ENCODE measurements around the gene DPY19L2. TPM values are rescaled to one million over a fixed set of nuclear protein-coding genes. Genes with fewer than 3 reads are reported as not detected.
"Not testable (repeated sequence)": the region's sequence is repeated elsewhere in the genome, so short reads cannot be mapped to it uniquely, and the experiment has no call there.

The DPY19L2 gene
- total RNA-seq, 1 experiment from 2014 or later: 4.9 TPM

DNA sequence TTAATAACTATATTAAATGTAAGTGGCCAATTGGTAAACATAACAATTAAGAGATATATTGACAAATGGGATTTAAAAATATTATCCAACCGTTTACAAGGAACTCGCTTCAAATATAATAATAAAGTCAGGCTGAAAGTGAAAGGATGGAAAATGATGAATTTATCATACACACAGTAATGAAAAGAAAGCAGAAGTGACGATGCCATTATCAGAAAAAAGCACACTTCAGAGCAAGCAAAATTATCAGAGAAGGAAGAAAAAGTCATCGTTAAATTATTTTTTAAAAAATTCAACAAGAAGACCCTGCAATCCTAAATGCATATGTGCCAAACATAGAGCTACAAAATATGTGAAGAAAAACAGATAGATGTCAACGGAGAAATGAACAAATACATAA lies 13.8 kb downstream of the DPY19L2 start:
- not testable (repeated sequence) for H2BK15ac ChIP-seq (ENCODE audit: low read depth, low read length); H4K8ac ChIP-seq (replicated peaks; ENCODE audit: insufficient read length, low read depth, low read length); H3K27me3 Mint-ChIP-seq (ENCODE audit: low read depth); H3K4me1 Mint-ChIP-seq; H2BK12ac ChIP-seq (ENCODE audit: insufficient read length, low read depth, low read length); H2AK5ac ChIP-seq (ENCODE audit: insufficient read length, low read length); H3K9me3 ChIP-seq (ENCODE audit: control insufficient read depth, low read depth, low read length); H2BK20ac ChIP-seq (ENCODE audit: low read depth, low read length, poor library complexity, severe bottlenecking); DNase-seq; H3K27me3 ChIP-seq (ENCODE audit: insufficient read depth, low read length); H3K4ac ChIP-seq (ENCODE audit: low read depth, low read length); H3K4me2 ChIP-seq (ENCODE audit: insufficient read depth, insufficient read length, low read length); H4K91ac ChIP-seq (ENCODE audit: insufficient read length, low read depth, low read length); H3K36me3 Mint-ChIP-seq (ENCODE audit: insufficient read depth in 1 of 3, low read depth in 3 of 3); H3K4me1 ChIP-seq (ENCODE audit: insufficient read depth, low read length); H2AFZ ChIP-seq (ENCODE audit: low read length); H3K18ac ChIP-seq (ENCODE audit: insufficient read length, low read depth, low read length); H3K79me2 ChIP-seq (ENCODE audit: insufficient read depth, low read length); H3K9ac ChIP-seq (ENCODE audit: extremely low read depth, insufficient read length, low read length); H3K9me3 Mint-ChIP-seq; H3K23me2 ChIP-seq (ENCODE audit: insufficient read length, low read depth, low read length, poor library complexity, severe bottlenecking); H3K27ac ChIP-seq (ENCODE audit: insufficient read length, low read depth, low read length); H3K4me3 Mint-ChIP-seq; H4K5ac ChIP-seq (ENCODE audit: insufficient read length, low read depth, low read length); H3K27ac Mint-ChIP-seq; H3K56ac ChIP-seq (ENCODE audit: insufficient read length, low read depth, low read length); H3K23ac ChIP-seq (ENCODE audit: insufficient read length, low read depth, low read length); H3K14ac ChIP-seq (ENCODE audit: insufficient read depth, low read length); H3T11ph ChIP-seq (ENCODE audit: low read length); H3K79me1 ChIP-seq (ENCODE audit: insufficient read depth, low read depth, low read length, poor library complexity, severe bottlenecking); H2BK120ac ChIP-seq (ENCODE audit: low read depth, low read length, poor library complexity, severe bottlenecking); H2BK5ac ChIP-seq (ENCODE audit: insufficient read length, low read length); H4K20me1 ChIP-seq (ENCODE audit: control insufficient read depth, insufficient read depth, insufficient read length)
- WGBS (ENCODE audit: extremely low coverage, insufficient read length, low lambda C conversion rate): no CpG with 5 or more reads among the region's 5 CpGs

GRCh38 chr12:63649517-63649916 lies 18.8 kb downstream of the DPY19L2 start:
- not testable (repeated sequence) for H3K27ac ChIP-seq (ENCODE audit: insufficient read length, low read depth, low read length); H3K18ac ChIP-seq (ENCODE audit: insufficient read length, low read depth, low read length); H2BK120ac ChIP-seq (ENCODE audit: low read depth, low read length, poor library complexity, severe bottlenecking); H2AFZ ChIP-seq (ENCODE audit: low read length); H4K8ac ChIP-seq (replicated peaks; ENCODE audit: insufficient read length, low read depth, low read length); H3K79me2 ChIP-seq (ENCODE audit: insufficient read depth, low read length); H3K27me3 Mint-ChIP-seq (ENCODE audit: low read depth); H2AK5ac ChIP-seq (ENCODE audit: insufficient read length, low read length); H3K4me2 ChIP-seq (ENCODE audit: insufficient read depth, insufficient read length, low read length); H3K36me3 Mint-ChIP-seq (ENCODE audit: insufficient read depth in 1 of 3, low read depth in 3 of 3); H3K9me3 Mint-ChIP-seq; H3K79me1 ChIP-seq (ENCODE audit: insufficient read depth, low read depth, low read length, poor library complexity, severe bottlenecking); H4K20me1 ChIP-seq (ENCODE audit: control insufficient read depth, insufficient read depth, insufficient read length); H4K5ac ChIP-seq (ENCODE audit: insufficient read length, low read depth, low read length); H3T11ph ChIP-seq (ENCODE audit: low read length); H4K91ac ChIP-seq (ENCODE audit: insufficient read length, low read depth, low read length); H3K14ac ChIP-seq (ENCODE audit: insufficient read depth, low read length); DNase-seq; H2BK5ac ChIP-seq (ENCODE audit: insufficient read length, low read length); H3K56ac ChIP-seq (ENCODE audit: insufficient read length, low read depth, low read length); H3K4me1 ChIP-seq (ENCODE audit: insufficient read depth, low read length); H2BK12ac ChIP-seq (ENCODE audit: insufficient read length, low read depth, low read length); H2BK20ac ChIP-seq (ENCODE audit: low read depth, low read length, poor library complexity, severe bottlenecking); H2BK15ac ChIP-seq (ENCODE audit: low read depth, low read length); H3K4me1 Mint-ChIP-seq; H3K9ac ChIP-seq (ENCODE audit: extremely low read depth, insufficient read length, low read length); H3K27me3 ChIP-seq (ENCODE audit: insufficient read depth, low read length); H3K4ac ChIP-seq (ENCODE audit: low read depth, low read length); H3K27ac Mint-ChIP-seq; H3K9me3 ChIP-seq (ENCODE audit: control insufficient read depth, low read depth, low read length); H3K4me3 Mint-ChIP-seq; H3K23ac ChIP-seq (ENCODE audit: insufficient read length, low read depth, low read length); H3K23me2 ChIP-seq (ENCODE audit: insufficient read length, low read depth, low read length, poor library complexity, severe bottlenecking)
- no CpG with 5 or more reads among the region's 1 CpG for WGBS (ENCODE audit: extremely low coverage, insufficient read length, low lambda C conversion rate)
